H9 (cell line): ENCODE results near the gene PLEKHG1. TPM values are rescaled to one million over a fixed set of nuclear protein-coding genes. Genes with fewer than 3 reads are reported as not detected.

Source experiments
- DNase-seq: peaks from one replicate; pipeline ENCODE4 v3.0.0-alpha.2; 2017
- H2AFZ ChIP-seq: one replicate; pipeline ENCODE4 v1.6.1; 2013; ENCODE audit warnings: mild to moderate bottlenecking, low read length, control low read depth, moderate library complexity
- H2AK5ac ChIP-seq: 2 replicates; pipeline ENCODE4 v1.6.1; 2013; ENCODE audit warnings: low read length, control low read depth, mixed read lengths; ENCODE audit not compliant: insufficient read length
- H2BK120ac ChIP-seq: one replicate; pipeline ENCODE4 v1.6.1; 2013; ENCODE audit warnings: low read depth, mild to moderate bottlenecking, low read length, control low read depth, inconsistent platforms; ENCODE audit not compliant: poor library complexity, severe bottlenecking
- H2BK12ac ChIP-seq: 2 replicates; pipeline ENCODE4 v1.6.1; 2013; ENCODE audit warnings: low read length, control low read depth, mixed read lengths, low read depth; ENCODE audit not compliant: insufficient read length
- H2BK15ac ChIP-seq: 2 replicates; pipeline ENCODE4 v1.6.1; 2013; ENCODE audit warnings: low read depth, low read length, control low read depth
- H2BK20ac ChIP-seq: one replicate; pipeline ENCODE4 v1.6.1; 2013; ENCODE audit warnings: low read depth, mild to moderate bottlenecking, low read length, control low read depth, inconsistent platforms; ENCODE audit not compliant: poor library complexity, severe bottlenecking
- H2BK5ac ChIP-seq: 2 replicates; pipeline ENCODE4 v1.6.1; 2013; ENCODE audit warnings: low read length, control low read depth, mixed read lengths; ENCODE audit not compliant: insufficient read length
- H3K14ac ChIP-seq: 2 replicates; pipeline ENCODE4 v1.6.1; 2013; ENCODE audit warnings: low read length, control low read depth; ENCODE audit not compliant: insufficient read depth
- H3K18ac ChIP-seq: 2 replicates; pipeline ENCODE4 v1.6.1; 2013; ENCODE audit warnings: low read depth, mild to moderate bottlenecking, mixed read lengths, low read length, control low read depth; ENCODE audit not compliant: insufficient read length
- H3K23ac ChIP-seq: 2 replicates; pipeline ENCODE4 v1.6.1; 2013; ENCODE audit warnings: low read length, control low read depth, mixed read lengths, low read depth; ENCODE audit not compliant: insufficient read length
- H3K23me2 ChIP-seq: 2 replicates; pipeline ENCODE4 v1.6.1; 2013; ENCODE audit warnings: low read depth, mild to moderate bottlenecking, mixed read lengths, low read length, control low read depth; ENCODE audit not compliant: insufficient read length, poor library complexity, severe bottlenecking
- H3K27ac ChIP-seq: 2 replicates; pipeline ENCODE4 v1.5.1; 2013; ENCODE audit warnings: low read length, control low read depth, mixed read lengths, low read depth; ENCODE audit not compliant: insufficient read length
- H3K27me3 ChIP-seq: 2 replicates; pipeline ENCODE4 v1.6.1; 2013; ENCODE audit warnings: low read length, control low read depth, inconsistent platforms; ENCODE audit not compliant: insufficient read depth
- H3K4ac ChIP-seq: 2 replicates; pipeline ENCODE4 v1.6.1; 2013; ENCODE audit warnings: low read depth, mild to moderate bottlenecking, control low read depth, inconsistent platforms, low read length, moderate library complexity
- H3K4me1 ChIP-seq: 2 replicates; pipeline ENCODE4 v1.6.1; 2013; ENCODE audit warnings: low read length, control low read depth, inconsistent platforms; ENCODE audit not compliant: insufficient read depth
- H3K4me2 ChIP-seq: 2 replicates; pipeline ENCODE4 v1.6.1; 2013; ENCODE audit warnings: low read length, control low read depth, mixed read lengths; ENCODE audit not compliant: insufficient read length, insufficient read depth
- H3K56ac ChIP-seq: 2 replicates; pipeline ENCODE4 v1.6.1; 2013; ENCODE audit warnings: low read depth, mild to moderate bottlenecking, mixed read lengths, low read length, control low read depth; ENCODE audit not compliant: insufficient read length
- H3K79me1 ChIP-seq: 2 replicates; pipeline ENCODE4 v1.6.1; 2013; ENCODE audit warnings: low read depth, mild to moderate bottlenecking, moderate library complexity, low read length, control low read depth, inconsistent platforms; ENCODE audit not compliant: insufficient read depth, poor library complexity, severe bottlenecking
- H3K79me2 ChIP-seq: 2 replicates; pipeline ENCODE4 v1.6.1; 2013; ENCODE audit warnings: low read length, control low read depth, inconsistent platforms; ENCODE audit not compliant: insufficient read depth
- H3K9ac ChIP-seq: 2 replicates; pipeline ENCODE4 v1.6.1; 2013; ENCODE audit warnings: low read length, control low read depth, mixed read lengths; ENCODE audit not compliant: insufficient read length; ENCODE audit errors: extremely low read depth
- H3K9me3 ChIP-seq: one replicate; pipeline ENCODE4 v1.6.1; 2013; ENCODE audit warnings: low read depth, low read length, inconsistent platforms; ENCODE audit not compliant: control insufficient read depth
- H3T11ph ChIP-seq: one replicate; pipeline ENCODE4 v1.6.1; 2013; ENCODE audit warnings: mild to moderate bottlenecking, low read length, control low read depth, inconsistent platforms
- H4K20me1 ChIP-seq: one replicate; pipeline ENCODE4 v1.6.1; 2013; ENCODE audit not compliant: control insufficient read depth, insufficient read length, insufficient read depth
- H4K5ac ChIP-seq: 2 replicates; pipeline ENCODE4 v1.6.1; 2013; ENCODE audit warnings: low read depth, mild to moderate bottlenecking, mixed read lengths, low read length, control low read depth; ENCODE audit not compliant: insufficient read length
- H4K8ac ChIP-seq: replicated peaks from 2 replicates; pipeline ENCODE4 v1.6.1; 2013; ENCODE audit warnings: low read length, control low read depth, mixed read lengths, low read depth; ENCODE audit not compliant: insufficient read length
- H4K91ac ChIP-seq: 2 replicates; pipeline ENCODE4 v1.6.1; 2013; ENCODE audit warnings: low read depth, mild to moderate bottlenecking, moderate library complexity, mixed read lengths, low read length, control low read depth; ENCODE audit not compliant: insufficient read length
- H3K27ac Mint-ChIP-seq, 3 experiments: 2 replicates in 2 of 3; 3 replicates in 1 of 3; pipeline ENCODE4 v1.8.0; 2020 to 2021; ENCODE audit warnings: mixed read lengths in 3 of 3, mild to moderate bottlenecking in 1 of 3, moderate library complexity in 1 of 3
- H3K27me3 Mint-ChIP-seq: 2 replicates; pipeline ENCODE4 v1.8.0; 2021; ENCODE audit warnings: low read depth, mild to moderate bottlenecking, moderate library complexity, mixed read lengths
- H3K36me3 Mint-ChIP-seq, 3 experiments: 2 replicates in 2 of 3; 3 replicates in 1 of 3; pipeline ENCODE4 v1.8.0; 2020 to 2021; ENCODE audit warnings: low read depth in 3 of 3, mixed read lengths in 3 of 3; ENCODE audit not compliant: insufficient read depth in 1 of 3
- H3K4me1 Mint-ChIP-seq, 2 experiments: 2 replicates each; pipeline ENCODE4 v1.8.0; 2020; ENCODE audit warnings: mixed read lengths in 2 of 2
- H3K4me3 Mint-ChIP-seq, 2 experiments: 2 replicates in 1 of 2; 3 replicates in 1 of 2; pipeline ENCODE4 v1.8.0; 2020 to 2021; ENCODE audit warnings: mild to moderate bottlenecking in 2 of 2, mixed read lengths in 2 of 2, moderate library complexity in 1 of 2
- H3K9me3 Mint-ChIP-seq, 2 experiments: 2 replicates in 1 of 2; 3 replicates in 1 of 2; pipeline ENCODE4 v1.8.0; 2020; ENCODE audit warnings: mild to moderate bottlenecking in 2 of 2, mixed read lengths in 2 of 2, moderate library complexity in 1 of 2
- CTCF ChIP-seq: fragments of 200-600 bp; sonication (generic); conservative IDR thresholded peaks from 3 replicates; pipeline ENCODE4 v1.8.0; 2021; ENCODE audit warnings: antibody characterized with exemption, mild to moderate bottlenecking
- WGBS: extraction: QIAGEN DNeasy Blood & Tissue Kit; methylation state at CpG from one replicate; pipeline ENCODE4 v1.1.7; 2013; ENCODE audit warnings: missing lambda C conversion rate, low lambda C conversion rate, mixed read lengths; ENCODE audit not compliant: insufficient read length; ENCODE audit errors: extremely low coverage; 5-methylcytosine and 5-hydroxymethylcytosine counted together
- total RNA-seq: library from RNA; stranded (reverse); gene quantifications from 2 replicates; pipeline ENCODE4 v1.2.1, GENCODE V29; 2021

The PLEKHG1 gene
- total RNA-seq, 1 experiment from 2014 or later, result 1.0 TPM

- H3K9me3 Mint-ChIP-seq, result no peaks in the 10 kb centered on the region
- Histone ChIP-seq H3K9me3 (no peaks in the 10 kb centered on the region), H2AFZ (no peak overlapping the region)
These were observed 22.9 kb upstream of the PLEKHG1 start for GRCh38 chr6:150576651-150577226.

More at GRCh38 chr6:150576651-150577226, 22.9 kb upstream of the PLEKHG1 start:
- Histone ChIP-seq H3K23me2 (no peaks in the 10 kb centered on the region), H2BK5ac (no peak overlapping the region), H3K4me2 (no peak overlapping the region), H3K79me2 (no peaks in the 10 kb centered on the region), H2BK12ac (no peak overlapping the region), H3K4me1 (no peaks in the 10 kb centered on the region), H3K27ac (no peak overlapping the region), H2BK15ac (no peak overlapping the region), H3K79me1 (no peaks in the 10 kb centered on the region), H4K91ac (no peak overlapping the region), H3T11ph (no peak overlapping the region), H3K4ac (no peak overlapping the region), H4K5ac (no peak overlapping the region), H3K27me3 (no peaks in the 10 kb centered on the region), H2AK5ac (no peak overlapping the region), H2BK120ac (no peak overlapping the region), H3K56ac (no peak overlapping the region), H3K23ac (no peak overlapping the region), H4K20me1 (no peaks in the 10 kb centered on the region), H3K18ac (no peak overlapping the region), H3K9ac (no peak overlapping the region), H4K8ac (no peak overlapping the region), H2BK20ac (no peak overlapping the region), H3K14ac (no peak overlapping the region)
- no peak for TF ChIP-seq CTCF
- no peak overlapping the region for H3K4me3 Mint-ChIP-seq
- no peaks in the 10 kb centered on the region; a peak in 1 of 7 replicates for H3K36me3 Mint-ChIP-seq
- H3K4me1 Mint-ChIP-seq, result peaks cover 0 to 6% of the 10 kb centered on the region in 2 experiments; a peak in 2 of 4 replicates
- H3K27me3 Mint-ChIP-seq, result peaks cover 2% of the 10 kb centered on the region
- WGBS, result no CpG with 5 or more reads among the region's 15 CpGs
- H3K27ac Mint-ChIP-seq, result peak overlapping the region in 1 of 3 experiments; percentile 77; a peak in 1 of 7 replicates
- DNase-seq, result no peak
